Skeletal muscle tissue (tissue), 4 donors: ENCODE data around the gene MBOAT1. TPM values are rescaled to one million over a fixed set of nuclear protein-coding genes. Genes with fewer than 3 reads are reported as not detected.
A peak's percentile ranks its signal among the peaks of the same experiment; 100 is the strongest.

ENCODE experiments used
- H3K27ac ChIP-seq: one replicate; pipeline ENCODE4 v1.7.0; 2013; ENCODE audit warnings: mild to moderate bottlenecking, low read depth, low read length, inconsistent platforms
- H3K27me3 ChIP-seq, 3 donors: one replicate each; pipeline ENCODE4 v1.7.0; 2013; ENCODE audit warnings: low read length in 3 of 3; ENCODE audit not compliant: control insufficient read depth in 3 of 3, insufficient read depth in 3 of 3
- H3K36me3 ChIP-seq, 3 donors: one replicate each; pipeline ENCODE4 v1.7.0; 2013; ENCODE audit warnings: low read length in 3 of 3; ENCODE audit not compliant: control insufficient read depth in 3 of 3, insufficient read depth in 3 of 3
- H3K4me1 ChIP-seq, 3 donors: one replicate each; pipeline ENCODE4 v1.7.0; 2013; ENCODE audit warnings: low read length in 3 of 3, mild to moderate bottlenecking in 3 of 3; ENCODE audit not compliant: control insufficient read depth in 3 of 3, insufficient read depth in 3 of 3
- H3K4me3 ChIP-seq, 3 donors: one replicate each; pipeline ENCODE4 v1.7.0; 2013; ENCODE audit warnings: low read length in 3 of 3
- H3K9ac ChIP-seq, 3 donors: one replicate each; pipeline ENCODE4 v1.7.0; 2013; ENCODE audit warnings: low read length in 3 of 3, mild to moderate bottlenecking in 3 of 3, moderate library complexity in 2 of 3, low read depth in 1 of 3
- H3K9me3 ChIP-seq, 3 donors: one replicate each; pipeline ENCODE4 v1.7.0; 2013; ENCODE audit warnings: low read length in 3 of 3; ENCODE audit not compliant: control insufficient read depth in 3 of 3
- total RNA-seq: library from RNA; depleted of rRNA; stranded (reverse); fragments of >200 nt; gene quantifications from one replicate; pipeline ENCODE4 v1.2.3, GENCODE V29; 2014
- donor health status: Osteomylitis.

The MBOAT1 gene, protein sequence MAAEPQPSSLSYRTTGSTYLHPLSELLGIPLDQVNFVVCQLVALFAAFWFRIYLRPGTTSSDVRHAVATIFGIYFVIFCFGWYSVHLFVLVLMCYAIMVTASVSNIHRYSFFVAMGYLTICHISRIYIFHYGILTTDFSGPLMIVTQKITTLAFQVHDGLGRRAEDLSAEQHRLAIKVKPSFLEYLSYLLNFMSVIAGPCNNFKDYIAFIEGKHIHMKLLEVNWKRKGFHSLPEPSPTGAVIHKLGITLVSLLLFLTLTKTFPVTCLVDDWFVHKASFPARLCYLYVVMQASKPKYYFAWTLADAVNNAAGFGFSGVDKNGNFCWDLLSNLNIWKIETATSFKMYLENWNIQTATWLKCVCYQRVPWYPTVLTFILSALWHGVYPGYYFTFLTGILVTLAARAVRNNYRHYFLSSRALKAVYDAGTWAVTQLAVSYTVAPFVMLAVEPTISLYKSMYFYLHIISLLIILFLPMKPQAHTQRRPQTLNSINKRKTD
- 8.9 TPM for total RNA-seq

DNA sequence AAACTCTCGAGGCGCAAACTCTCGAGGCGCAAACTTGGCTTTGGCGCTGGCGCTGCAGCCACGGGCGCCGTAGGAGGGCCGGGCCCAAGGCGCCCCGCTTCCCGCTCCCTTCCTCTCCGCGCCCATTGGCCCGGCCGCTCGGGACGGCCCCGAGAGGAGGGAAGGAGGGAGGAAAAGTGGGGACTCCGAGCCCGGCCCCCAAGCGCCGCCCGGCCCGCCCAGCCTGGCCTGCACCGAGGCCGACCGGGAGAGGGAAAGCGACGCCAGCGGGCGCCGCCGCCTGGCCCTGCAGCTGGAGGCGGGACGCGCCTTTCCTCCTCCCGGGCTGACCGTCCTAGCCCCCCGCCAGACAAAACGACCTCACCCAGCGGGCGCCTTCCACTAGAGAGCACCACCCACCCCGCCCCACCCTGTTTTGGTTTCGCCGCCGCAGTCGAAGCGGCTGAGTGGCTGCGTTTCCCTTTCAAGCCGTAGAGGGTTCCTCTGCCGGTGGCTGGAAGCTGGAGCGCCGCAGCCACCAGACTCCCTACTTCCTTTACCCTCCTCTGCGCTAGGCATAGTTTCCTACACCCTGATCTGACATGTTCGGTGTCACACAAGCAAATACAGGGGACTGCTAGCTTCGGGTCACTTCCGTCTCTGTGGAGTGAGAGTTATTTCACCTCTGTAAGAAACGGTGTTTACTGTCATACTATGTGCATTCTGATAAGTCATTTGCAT lies at the start of gene MBOAT1:
Gene MBOAT1, minus strand, starts transcription at position 78 of the 720 bp plus-strand sequence. CDS start 235 bp downstream, outside the sequence.
- Histone ChIP-seq H3K27me3 (no peaks in the 10 kb centered on the region), H3K9ac (peak within 1 kb of the TSS; percentile 84 to 92 (median 88)), H3K9me3 (no peaks in the 10 kb centered on the region), H3K4me1 (peaks cover 8 to 22% (median 10%) of the 10 kb centered on the region in 3 donors), H3K4me3 (peak within 1 kb of the TSS; percentile 81 to 85 (median 83)), H3K36me3 (no peaks in the 10 kb centered on the region), H3K27ac (peak within 1 kb of the TSS; percentile 85)

DNA sequence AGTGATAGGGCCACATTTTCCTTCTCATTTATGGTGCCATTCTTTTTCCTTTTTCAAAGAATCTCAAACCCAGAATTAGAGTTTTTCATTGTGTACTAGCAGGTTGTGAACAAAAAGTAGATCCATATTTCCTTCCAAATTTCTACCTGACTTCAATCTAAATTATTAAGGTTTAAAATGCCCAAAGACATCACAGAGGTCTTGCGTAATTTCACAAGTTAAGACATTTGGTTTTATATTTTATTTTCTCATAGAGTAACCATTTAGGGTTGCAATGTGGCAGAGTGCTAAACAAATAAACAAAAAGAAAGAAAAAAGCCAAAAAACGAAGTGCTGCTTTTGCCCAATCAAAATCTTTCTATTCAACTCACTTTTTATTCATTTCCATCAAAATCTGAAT lies 49.4 kb upstream of the MBOAT1 start:
- H3K9me3 ChIP-seq = no peaks in the 10 kb centered on the region
- H3K9ac ChIP-seq = no peak overlapping the region
- no peak overlapping the region for H3K27ac ChIP-seq
- H3K36me3 ChIP-seq = no peaks in the 10 kb centered on the region
- no peaks in the 10 kb centered on the region for H3K27me3 ChIP-seq
- H3K4me1 ChIP-seq = no peaks in the 10 kb centered on the region
- H3K4me3 ChIP-seq = no peak overlapping the region

DNA sequence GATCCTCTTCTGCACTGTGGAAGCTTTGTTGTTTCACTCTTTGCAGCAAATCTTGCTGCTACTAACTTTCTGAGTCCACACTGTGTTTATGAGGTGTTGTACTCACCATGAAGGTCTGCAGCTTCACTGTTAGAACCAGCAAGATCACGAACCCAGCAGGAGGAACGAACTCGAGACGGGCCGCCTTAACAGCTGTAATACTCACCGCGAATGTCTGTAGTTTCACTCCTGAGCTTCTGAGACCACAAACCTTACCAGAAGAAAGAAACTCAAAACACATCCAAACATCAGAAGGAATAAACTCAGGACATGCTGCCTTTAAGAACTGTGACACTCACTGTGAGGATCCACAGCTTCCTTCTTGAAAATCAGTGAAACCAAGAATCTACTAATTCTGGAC lies 48.1 kb upstream of the MBOAT1 start:
- H3K9ac ChIP-seq = no peak overlapping the region
- no peak overlapping the region for H3K27ac ChIP-seq
- H3K4me3 ChIP-seq = no peak overlapping the region
- H3K4me1 ChIP-seq = no peaks in the 10 kb centered on the region
- H3K27me3 ChIP-seq = no peaks in the 10 kb centered on the region
- no peaks in the 10 kb centered on the region for H3K9me3 ChIP-seq
- H3K36me3 ChIP-seq = no peaks in the 10 kb centered on the region

DNA sequence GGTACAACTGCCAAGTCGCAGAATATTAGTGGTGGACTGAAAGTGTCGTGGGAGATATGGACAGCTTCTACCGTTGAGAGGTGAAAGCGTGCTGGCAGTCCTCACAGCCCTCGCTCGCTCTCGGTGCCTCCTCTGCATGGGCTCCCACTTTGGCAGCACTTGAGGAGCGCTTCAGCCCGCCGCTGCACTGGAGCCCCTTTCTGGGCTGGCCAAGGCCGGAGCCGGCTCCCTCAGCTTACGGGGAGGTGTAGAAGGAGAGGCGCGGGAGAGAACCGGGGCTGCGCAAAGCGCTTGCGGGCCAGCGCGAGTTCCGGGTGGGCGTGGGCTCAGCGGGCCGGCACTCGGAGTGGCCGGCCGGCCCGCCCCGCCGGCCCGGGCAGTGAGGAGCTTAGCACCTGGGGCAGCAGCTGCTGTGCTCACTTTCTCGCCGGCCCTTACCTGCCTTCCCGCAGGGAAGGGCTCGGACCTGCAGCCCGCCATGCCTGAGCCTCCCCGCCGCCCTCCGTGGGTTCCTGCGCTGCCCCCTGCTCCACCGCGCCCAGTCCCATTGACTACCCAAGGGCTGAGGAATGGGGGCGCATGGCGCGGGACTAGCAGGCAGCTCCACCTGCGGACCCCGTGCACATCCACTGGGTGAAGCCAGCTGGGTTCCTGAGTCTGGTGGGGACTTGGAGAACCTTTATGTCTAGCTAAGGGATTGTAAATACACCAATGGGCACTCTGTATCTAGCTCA lies 47.2 kb upstream of the MBOAT1 start:
- Histone ChIP-seq H3K27ac (no peak overlapping the region), H3K36me3 (no peaks in the 10 kb centered on the region), H3K9me3 (no peaks in the 10 kb centered on the region), H3K4me3 (no peak overlapping the region), H3K27me3 (no peaks in the 10 kb centered on the region), H3K4me1 (no peaks in the 10 kb centered on the region), H3K9ac (no peak overlapping the region)

DNA sequence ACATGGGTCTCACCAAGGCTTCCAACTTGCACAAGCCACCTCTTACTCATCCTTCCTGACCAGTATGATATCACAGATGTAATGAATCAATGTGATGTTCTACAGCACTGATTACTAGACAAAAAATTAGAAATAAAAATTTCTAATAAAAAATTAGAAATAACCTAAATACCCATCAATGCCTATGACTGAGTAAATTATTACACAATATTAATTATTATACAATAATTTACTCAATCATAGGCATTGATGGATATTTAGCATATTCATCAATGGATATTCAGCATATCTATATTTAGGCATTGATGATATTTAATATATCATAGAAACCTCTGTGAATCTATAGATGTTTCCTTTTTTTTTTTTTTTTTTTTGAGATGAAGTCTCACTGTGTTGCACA lies 43.2 kb upstream of the MBOAT1 start:
- Histone ChIP-seq H3K27ac (no peak overlapping the region), H3K9me3 (no peaks in the 10 kb centered on the region), H3K9ac (no peak overlapping the region), H3K4me1 (no peaks in the 10 kb centered on the region), H3K27me3 (no peaks in the 10 kb centered on the region), H3K36me3 (no peaks in the 10 kb centered on the region), H3K4me3 (no peak overlapping the region)

DNA sequence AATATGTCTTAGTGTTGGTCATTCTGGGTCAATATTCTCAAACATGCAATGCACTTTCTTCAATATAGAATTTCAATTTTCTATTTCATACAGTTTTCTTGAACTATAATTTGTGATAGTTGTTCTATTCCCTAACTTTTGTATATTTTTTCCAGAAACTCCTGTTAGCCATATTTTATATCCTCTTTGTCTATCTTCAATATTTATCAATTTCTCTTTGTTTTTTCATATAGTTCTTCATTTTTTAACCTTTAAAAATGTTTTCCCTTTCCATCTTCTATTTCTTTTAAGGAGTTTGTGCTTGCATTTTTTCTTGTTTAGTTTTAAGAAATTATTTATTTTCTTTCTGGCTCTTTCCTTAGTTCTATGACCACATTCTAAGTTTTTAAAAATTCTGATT lies 42.0 kb upstream of the MBOAT1 start:
- Histone ChIP-seq H3K9ac (no peak overlapping the region), H3K4me1 (no peaks in the 10 kb centered on the region), H3K36me3 (no peaks in the 10 kb centered on the region), H3K27me3 (no peaks in the 10 kb centered on the region), H3K4me3 (no peak overlapping the region), H3K9me3 (no peaks in the 10 kb centered on the region), H3K27ac (no peak overlapping the region)

DNA sequence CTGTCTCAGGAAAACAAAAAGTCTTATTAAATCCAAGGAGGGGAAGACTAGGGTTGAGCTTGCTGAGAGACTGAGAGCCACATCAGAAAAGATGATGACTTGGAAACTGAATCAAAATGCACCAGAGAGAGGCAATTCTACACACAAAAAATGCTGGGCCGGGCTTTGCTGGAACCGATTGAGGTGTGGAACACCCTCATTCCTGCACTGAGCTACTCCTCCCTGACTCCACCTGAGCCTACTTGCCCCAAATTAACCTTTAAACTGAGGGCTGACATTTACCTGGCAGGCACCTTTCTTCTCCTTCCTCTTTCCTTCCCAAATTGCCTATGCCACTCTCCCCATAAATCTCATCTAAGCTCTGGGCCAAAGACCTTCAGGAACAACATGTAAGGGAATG lies 40.8 kb upstream of the MBOAT1 start:
- Histone ChIP-seq H3K9me3 (no peaks in the 10 kb centered on the region), H3K27me3 (no peaks in the 10 kb centered on the region), H3K27ac (no peak overlapping the region), H3K36me3 (no peaks in the 10 kb centered on the region), H3K4me1 (no peaks in the 10 kb centered on the region), H3K4me3 (no peak overlapping the region), H3K9ac (no peak overlapping the region)

DNA sequence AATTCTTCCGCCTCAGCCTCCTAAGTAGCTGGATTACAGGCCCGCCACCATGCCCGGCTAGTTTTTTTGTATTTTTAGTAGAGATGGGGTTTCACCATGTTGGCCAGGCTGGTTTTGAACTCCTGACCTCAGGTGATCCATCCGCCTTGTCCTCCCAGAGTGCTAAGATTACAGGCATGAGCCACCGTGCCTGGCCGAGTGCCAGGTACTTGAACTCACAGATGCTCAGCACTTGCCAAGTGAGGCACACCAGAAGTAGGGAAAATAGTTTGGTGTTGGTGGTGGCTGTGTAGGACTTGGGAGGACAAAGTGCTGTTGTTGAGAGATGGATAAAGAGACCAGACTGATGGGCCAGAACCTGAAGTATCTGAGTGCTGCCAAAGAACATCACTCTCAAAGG lies 40.0 kb upstream of the MBOAT1 start:
- Histone ChIP-seq H3K9ac (no peak overlapping the region), H3K4me3 (no peak overlapping the region), H3K27me3 (no peaks in the 10 kb centered on the region), H3K36me3 (no peaks in the 10 kb centered on the region), H3K27ac (no peak overlapping the region), H3K4me1 (no peaks in the 10 kb centered on the region), H3K9me3 (no peaks in the 10 kb centered on the region)

DNA sequence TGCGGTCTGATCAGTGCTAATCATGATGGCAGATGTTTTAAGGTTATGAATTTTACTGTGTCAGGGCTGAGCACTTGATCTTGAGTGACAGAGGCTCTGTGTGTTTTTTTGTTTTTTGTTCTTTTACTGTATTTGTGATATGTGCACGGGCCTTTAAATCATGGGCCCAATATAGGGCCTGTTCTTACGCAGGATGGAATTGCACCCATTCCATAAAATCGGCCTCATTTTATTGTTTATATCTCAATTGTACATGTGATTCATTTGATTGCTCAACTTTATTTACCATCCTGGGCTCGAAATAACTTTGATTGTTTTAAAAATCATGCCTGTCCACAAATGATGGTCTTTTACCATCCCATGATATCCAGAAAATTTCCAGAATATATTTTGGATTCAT lies 39.3 kb upstream of the MBOAT1 start:
- no peak overlapping the region for H3K27ac ChIP-seq
- no peaks in the 10 kb centered on the region for H3K36me3 ChIP-seq
- H3K9ac ChIP-seq = no peak overlapping the region
- no peak overlapping the region for H3K4me3 ChIP-seq
- H3K27me3 ChIP-seq = no peaks in the 10 kb centered on the region
- no peaks in the 10 kb centered on the region for H3K4me1 ChIP-seq
- no peaks in the 10 kb centered on the region for H3K9me3 ChIP-seq

DNA sequence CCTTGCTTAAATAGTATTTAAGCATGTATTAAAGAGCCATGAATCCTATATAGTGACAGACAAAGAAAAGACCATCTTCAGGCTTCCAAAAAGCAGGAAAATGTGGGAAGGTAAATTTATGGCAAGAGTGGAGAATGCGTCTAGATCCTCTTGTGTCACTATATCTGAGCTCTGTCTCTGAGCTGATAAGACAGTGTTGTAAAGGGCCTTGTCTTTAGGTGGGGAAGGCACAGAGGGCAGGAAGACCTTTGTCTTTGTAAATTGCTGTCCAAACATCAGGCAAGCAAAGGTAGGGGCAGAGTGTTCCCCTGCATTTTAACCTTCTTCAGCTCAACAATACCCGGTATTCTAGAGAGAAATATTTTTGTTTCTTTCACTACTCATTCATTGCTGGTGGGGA lies 33.9 kb upstream of the MBOAT1 start:
- no peaks in the 10 kb centered on the region for H3K36me3 ChIP-seq
- no peak overlapping the region for H3K4me3 ChIP-seq
- no peaks in the 10 kb centered on the region for H3K9me3 ChIP-seq
- no peak overlapping the region for H3K27ac ChIP-seq
- no peaks in the 10 kb centered on the region for H3K4me1 ChIP-seq
- H3K9ac ChIP-seq = no peak overlapping the region
- no peaks in the 10 kb centered on the region for H3K27me3 ChIP-seq
